ENCODE measurements around the gene PDZD2. TPM values are rescaled to one million over a fixed set of nuclear protein-coding genes. Genes with fewer than 3 reads are reported as not detected.

Gene PDZD2
- total RNA-seq, 4 donors from 2014 or later: 10.2 to 15.0 (median 12.2) TPM

- Histone ChIP-seq H3K27ac (replicated peaks in 1 of 4) (no peak overlapping the region), H3K36me3 (no peaks in the 10 kb centered on the region), H3K27me3 (no peaks in the 10 kb centered on the region), H3K4me3 (no peak overlapping the region), H3K4me1 (no peaks in the 10 kb centered on the region), H3K9me3 (no peaks in the 10 kb centered on the region)
- DNase-seq (ENCODE audit: extremely low spot score): no peak
- TF ChIP-seq CTCF (IDR thresholded peaks at IDR 0.05) (no peak), POLR2AphosphoS5 (IDR thresholded peaks at IDR 0.05) (no peak), EP300 (IDR thresholded peaks at IDR 0.05) (no peak), POLR2A (IDR thresholded peaks at IDR 0.05; ENCODE audit: low read depth) (no peak)
- 63% methylated on average over 2 of the region's 2 CpGs for WGBS
- intact Hi-C loops (cut with DNase I): no loop called here
These were observed 34.7 kb upstream of the PDZD2 start for GRCh38 chr5:31604240-31604639.

DNA sequence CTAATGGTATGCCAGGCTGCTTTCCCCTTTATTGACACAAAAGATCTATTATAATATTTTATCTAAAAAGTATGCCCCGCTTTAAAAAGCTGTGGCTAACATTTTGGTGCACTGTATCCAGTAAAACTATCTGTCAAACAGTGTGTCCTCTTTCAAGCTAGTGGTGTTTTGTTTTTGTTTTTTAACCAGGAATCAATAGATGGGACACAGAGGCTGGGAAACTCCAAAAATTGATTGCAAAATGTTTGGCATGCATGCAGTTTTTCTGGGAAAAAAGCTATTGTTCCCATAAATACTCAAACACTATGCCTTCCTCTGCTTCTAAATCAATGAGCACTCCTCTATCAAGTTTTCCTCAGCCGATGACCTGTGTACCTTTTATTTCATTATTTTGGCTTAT, 34.3 kb upstream of the PDZD2 start:
- 88% methylated on average over 2 of the region's 2 CpGs for WGBS

DNA sequence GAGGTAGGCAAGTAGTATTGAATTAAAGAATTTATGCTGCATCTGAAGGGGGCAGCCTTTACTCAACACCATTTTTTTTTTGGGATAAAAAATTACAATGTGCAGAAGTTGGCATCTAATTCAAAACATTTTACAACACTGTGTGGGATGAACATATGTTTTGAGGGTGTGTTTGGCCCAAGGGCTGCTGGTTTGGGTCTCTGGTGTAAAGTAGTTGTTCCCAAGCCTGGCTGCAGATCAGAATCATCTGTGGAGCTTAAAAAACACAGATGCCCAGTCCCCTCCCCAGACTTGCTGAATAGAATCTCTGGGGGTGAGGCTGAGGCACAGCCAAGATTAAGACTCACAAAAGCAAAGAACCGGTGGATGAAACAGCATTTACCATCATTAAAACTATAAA, 33.0 kb upstream of the PDZD2 start:
- Histone ChIP-seq H3K4me1 (no peaks in the 10 kb centered on the region), H3K27me3 (no peaks in the 10 kb centered on the region), H3K27ac (replicated peaks in 1 of 4) (no peak overlapping the region), H3K9me3 (no peaks in the 10 kb centered on the region), H3K36me3 (no peaks in the 10 kb centered on the region), H3K4me3 (no peak overlapping the region)
- WGBS: 80% methylated on average over 1 of the region's 1 CpG
- TF ChIP-seq POLR2AphosphoS5 (IDR thresholded peaks at IDR 0.05) (no peak), CTCF (IDR thresholded peaks at IDR 0.05) (no peak), EP300 (IDR thresholded peaks at IDR 0.05) (no peak), POLR2A (IDR thresholded peaks at IDR 0.05; ENCODE audit: low read depth) (no peak)
- no peak for DNase-seq (ENCODE audit: extremely low spot score)
- intact Hi-C loops (cut with DNase I): no loop called here

More for the DNA sequence above, 34.3 kb upstream of the PDZD2 start:
- Histone ChIP-seq H3K27me3 (no peaks in the 10 kb centered on the region), H3K36me3 (no peaks in the 10 kb centered on the region), H3K9me3 (no peaks in the 10 kb centered on the region), H3K4me3 (no peak overlapping the region), H3K27ac (replicated peaks in 1 of 4) (no peak overlapping the region), H3K4me1 (no peaks in the 10 kb centered on the region)
- DNase-seq (ENCODE audit: extremely low spot score): no peak
- intact Hi-C loops (cut with DNase I): no loop called here
- TF ChIP-seq POLR2A (IDR thresholded peaks at IDR 0.05; ENCODE audit: low read depth): no peak
- no peak for TF ChIP-seq EP300 (IDR thresholded peaks at IDR 0.05)
- TF ChIP-seq POLR2AphosphoS5 (IDR thresholded peaks at IDR 0.05): no peak
- no peak for TF ChIP-seq CTCF (IDR thresholded peaks at IDR 0.05)

DNA sequence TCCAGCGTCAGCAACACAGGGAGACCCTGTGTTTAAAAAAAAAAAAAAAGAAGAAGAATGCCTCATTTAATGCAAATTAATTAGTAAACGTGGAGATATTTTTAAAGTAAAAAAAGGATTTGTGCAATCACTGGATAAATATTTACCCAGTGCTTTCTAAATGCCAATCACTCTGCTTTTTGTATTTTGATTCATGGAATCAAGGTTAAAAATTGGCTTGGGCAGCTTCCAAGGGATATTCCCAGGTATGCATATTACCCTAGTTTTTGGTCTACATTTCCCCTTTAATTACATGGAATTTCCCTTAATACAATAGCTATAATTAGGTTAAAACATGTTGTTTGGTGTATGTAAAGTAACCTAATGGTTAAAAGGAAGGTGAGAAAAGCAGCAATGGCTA, 31.4 kb upstream of the PDZD2 start:
- no peak overlapping the region for H3K4me3 ChIP-seq
- H3K36me3 ChIP-seq: no peaks in the 10 kb centered on the region
- no peak overlapping the region for H3K27ac ChIP-seq (replicated peaks in 1 of 4)
- no peak for TF ChIP-seq POLR2AphosphoS5 (IDR thresholded peaks at IDR 0.05)
- TF ChIP-seq POLR2A (IDR thresholded peaks at IDR 0.05; ENCODE audit: low read depth): no peak
- H3K9me3 ChIP-seq: no peaks in the 10 kb centered on the region
- intact Hi-C loops (cut with DNase I): no loop called here
- no peaks in the 10 kb centered on the region for H3K27me3 ChIP-seq
- no peak for DNase-seq (ENCODE audit: extremely low spot score)
- H3K4me1 ChIP-seq: no peaks in the 10 kb centered on the region
- WGBS: 70% methylated on average over 2 of the region's 2 CpGs

GRCh38 chr5:31611002-31611401, 27.9 kb upstream of the PDZD2 start:
- no peak overlapping the region for H3K27ac ChIP-seq (replicated peaks in 1 of 4)
- no peak for DNase-seq (ENCODE audit: extremely low spot score)
- intact Hi-C loops (cut with DNase I): no loop called here
- H3K36me3 ChIP-seq: no peaks in the 10 kb centered on the region
- no peak for TF ChIP-seq CTCF (IDR thresholded peaks at IDR 0.05)
- peaks cover 0 to 11% (median 9%) of the 10 kb centered on the region in 4 donors for H3K4me1 ChIP-seq
- H3K27me3 ChIP-seq: no peaks in the 10 kb centered on the region
- WGBS: 83% methylated on average over 2 of the region's 2 CpGs
- H3K9me3 ChIP-seq: no peaks in the 10 kb centered on the region
- no peak overlapping the region for H3K4me3 ChIP-seq

Measured in esophagus muscularis mucosa (tissue), 4 donors.